GM19193 (cell line): ENCODE data around the gene TSC1.
A peak's percentile ranks its signal among the peaks of the same experiment; 100 is the strongest.

ENCODE experiments used
- POLR2A ChIP-seq: IDR thresholded peaks from 4 replicates; pipeline ENCODE4 v1.6.1; 2011; ENCODE audit not compliant: insufficient read depth, insufficient read length; ENCODE audit errors: extremely low read depth

The TSC1 gene

DNA sequence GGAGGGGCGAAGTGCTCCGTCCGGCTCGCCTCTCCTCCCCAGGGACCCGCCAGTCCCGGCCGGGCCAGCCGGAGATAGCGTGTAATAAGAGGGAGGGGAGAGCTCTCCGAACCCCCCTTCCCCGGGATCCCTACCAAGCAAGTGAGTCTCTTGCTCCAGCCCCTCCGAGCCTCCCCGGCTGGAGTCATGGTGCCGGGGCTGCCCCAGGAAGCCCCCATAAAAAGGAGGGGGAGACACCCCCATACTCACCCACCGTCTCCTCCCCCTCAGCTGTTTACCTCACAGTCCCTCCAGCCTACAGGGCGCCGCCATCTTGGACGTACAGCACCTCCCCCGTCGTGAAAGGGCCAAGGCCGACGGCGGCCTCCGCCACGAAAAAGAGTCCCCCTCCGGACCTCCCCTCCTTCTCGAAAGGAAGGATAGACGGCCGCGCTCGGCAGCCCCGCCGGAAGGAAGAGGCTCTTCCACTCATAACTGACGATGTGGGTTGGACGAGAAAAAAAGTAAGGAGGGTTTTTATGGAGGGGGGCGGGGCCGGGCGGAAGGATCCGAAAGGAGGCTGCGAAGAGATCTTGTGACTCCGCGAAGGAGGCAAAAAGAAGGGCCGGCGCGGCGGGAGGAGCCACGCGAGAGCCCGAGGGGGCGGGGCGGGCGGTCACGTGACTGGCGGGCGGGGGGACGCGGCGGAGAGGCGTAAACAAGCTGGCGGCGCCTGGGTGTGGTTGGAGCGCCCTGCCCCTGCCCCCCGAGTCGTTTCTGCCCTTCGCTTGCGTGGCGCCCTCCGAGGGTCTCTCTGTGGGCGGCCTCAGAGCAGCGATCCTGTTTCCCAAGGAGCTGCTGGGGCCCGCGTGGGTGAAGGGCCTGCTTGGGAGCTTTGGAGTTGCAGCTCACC is at the start of gene TSC1:
TSC1 (minus strand) TSS at position 323 of the 892 bp plus-strand sequence. CDS start 15,744 bp downstream, outside the sequence.
- peak; percentile 77 for TF ChIP-seq POLR2A

DNA sequence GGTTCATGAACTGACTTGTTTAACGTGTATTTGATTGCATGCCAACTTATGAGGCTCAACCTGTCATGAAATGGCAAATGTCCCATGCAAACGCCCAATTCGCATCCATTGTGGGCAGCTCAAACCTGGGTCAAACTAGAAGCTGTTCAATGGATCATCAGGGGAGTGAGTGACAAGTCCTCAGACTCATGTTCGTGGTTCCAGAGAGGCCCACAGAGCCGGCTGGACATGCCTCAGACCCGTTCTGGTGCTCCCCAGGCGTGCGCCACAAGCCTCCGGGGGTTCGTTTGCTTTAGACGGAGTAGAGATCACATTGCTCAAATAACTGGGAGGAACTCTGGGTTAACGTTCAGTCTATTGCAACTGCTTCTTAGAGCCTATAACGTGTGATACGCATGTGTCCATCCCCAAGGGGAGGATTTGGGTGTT is 49.1 kb upstream of the TSC1 start:
- TF ChIP-seq POLR2A: no peak

DNA sequence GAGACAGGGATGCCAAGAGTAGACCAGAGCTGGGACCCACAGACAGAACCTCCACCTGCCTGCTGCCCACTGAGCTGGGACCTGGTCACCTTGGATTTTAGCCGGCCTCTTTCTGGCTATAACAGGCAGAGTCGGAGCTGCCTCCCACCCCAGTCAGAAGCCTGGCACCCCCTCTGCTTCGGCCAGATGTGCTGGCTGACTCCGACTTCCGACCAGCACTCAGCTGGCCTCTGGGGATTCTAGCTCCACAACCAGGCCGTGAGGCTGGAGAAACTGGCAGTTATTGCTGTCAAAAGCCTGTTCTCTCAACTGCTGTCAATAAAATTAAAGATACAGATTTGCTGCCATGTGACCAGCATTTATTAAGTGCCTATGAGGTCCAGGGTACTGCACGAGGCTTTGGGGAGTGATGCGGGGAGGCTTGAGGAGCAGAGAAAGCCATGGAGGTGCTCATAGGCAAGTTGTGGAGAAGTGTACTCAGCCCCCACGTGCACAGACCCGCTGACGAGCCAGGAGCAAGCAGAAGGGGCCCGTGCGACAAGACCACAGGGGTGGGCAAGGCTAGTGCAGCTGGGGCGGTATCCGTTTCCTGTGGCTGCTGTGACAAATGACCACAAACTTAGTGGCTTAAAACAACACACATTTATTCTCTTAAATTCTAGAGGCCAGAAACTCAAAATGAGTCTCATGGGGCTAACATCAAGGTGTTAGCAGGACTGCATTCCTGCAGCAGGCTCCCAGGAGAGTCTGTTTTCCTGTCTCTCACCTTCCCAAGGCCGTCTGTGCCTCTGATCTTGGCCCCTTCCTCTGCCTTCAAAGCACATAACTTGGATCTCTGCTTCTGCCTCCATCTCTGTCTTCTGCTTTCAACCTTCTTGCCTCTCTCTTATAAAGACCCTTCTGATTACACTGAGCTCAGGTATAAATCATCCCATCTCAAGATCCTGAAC is 47.2 kb upstream of the TSC1 start:
- TF ChIP-seq POLR2A: no peak

DNA sequence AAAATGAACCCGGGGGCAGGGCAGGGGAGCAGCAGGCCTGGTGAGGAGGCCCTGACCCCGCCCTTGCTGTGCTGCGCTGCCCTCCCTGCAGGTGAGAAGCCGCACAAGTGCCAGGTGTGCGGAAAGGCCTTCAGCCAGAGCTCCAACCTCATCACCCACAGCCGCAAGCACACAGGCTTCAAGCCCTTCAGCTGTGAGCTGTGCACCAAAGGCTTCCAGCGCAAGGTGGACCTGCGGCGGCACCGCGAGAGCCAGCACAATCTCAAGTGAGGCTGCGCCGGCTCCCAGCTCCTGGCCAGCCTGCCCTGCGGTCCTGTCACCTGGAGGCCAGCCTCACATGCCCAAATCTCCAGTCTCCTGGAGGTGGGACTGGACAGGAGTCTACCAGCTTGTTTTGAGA is 46.4 kb upstream of the TSC1 start:
- TF ChIP-seq POLR2A: no peak

DNA sequence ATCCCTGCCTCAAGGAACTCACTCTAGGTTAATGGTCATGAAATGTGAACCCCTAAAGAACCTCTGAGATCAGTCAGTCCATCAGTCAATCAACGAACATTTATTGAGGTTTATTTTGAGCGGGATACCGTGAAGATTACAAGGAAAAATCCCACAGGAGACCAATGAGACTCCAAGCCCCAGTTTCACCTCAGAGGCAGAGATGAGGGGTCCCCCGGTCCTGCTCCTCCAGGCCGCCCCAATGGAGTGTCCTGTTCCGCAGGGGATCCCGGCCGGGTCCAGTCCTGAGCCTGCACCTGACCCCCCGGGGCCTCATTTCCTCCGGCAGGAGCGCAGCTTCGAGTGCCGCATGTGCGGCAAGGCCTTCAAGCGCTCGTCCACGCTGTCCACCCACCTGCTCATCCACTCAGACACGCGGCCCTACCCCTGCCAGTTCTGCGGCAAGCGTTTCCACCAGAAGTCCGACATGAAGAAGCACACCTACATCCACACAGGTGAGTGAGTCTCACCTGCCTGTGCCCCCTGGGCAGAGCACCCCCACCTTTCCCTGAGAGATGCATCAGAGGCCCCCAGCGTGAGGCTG is 45.1 kb upstream of the TSC1 start:
- TF ChIP-seq POLR2A: no peak

DNA sequence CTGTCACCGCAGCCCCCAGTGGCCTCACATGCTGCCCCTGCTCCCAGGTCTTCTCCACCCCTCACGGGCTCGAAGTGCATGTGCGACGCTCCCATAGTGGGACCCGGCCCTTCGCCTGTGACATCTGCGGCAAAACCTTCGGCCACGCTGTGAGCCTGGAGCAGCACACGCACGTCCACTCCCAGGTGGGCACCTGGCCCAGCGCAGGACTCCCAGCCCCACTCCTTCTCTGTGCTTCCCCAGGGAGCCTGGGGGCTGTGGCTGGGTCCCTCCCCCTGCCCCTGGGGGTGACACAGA is 44.5 kb upstream of the TSC1 start:
- no peak for TF ChIP-seq POLR2A

DNA sequence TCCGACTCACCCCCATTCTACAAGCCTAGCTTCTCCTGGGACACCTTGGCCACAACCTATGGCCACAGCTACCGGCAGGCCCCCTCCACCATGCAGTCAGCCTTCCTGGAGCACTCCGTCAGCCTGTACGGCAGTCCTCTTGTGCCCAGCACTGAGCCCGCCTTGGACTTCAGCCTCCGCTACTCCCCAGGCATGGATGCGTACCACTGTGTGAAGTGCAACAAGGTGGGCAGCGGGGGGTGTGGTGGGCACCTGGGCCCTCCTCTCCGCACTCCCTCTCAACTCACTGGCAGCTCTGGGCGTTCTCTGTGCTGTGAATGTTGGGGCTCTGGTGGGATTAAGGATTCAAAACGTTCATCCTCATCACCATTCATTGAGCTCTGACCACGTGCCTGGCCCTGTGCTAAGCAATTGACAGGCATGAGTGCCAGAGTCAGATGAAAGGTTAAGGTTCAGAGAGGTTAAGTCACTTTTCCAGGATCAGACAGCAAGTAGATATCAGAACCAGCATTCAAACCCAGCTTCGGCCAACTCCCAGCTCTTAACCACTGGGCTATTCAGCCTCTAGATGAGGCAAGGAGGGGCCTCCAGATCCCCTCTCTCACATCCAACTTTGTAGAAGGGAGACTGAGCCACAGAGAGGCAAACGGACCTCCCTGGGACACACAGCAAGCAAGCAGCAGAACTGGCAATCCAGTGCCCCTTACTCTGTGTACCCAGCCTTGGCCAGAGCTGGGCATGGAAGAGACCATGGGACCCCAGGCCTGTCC is 44.0 kb upstream of the TSC1 start:
- TF ChIP-seq POLR2A: no peak

DNA sequence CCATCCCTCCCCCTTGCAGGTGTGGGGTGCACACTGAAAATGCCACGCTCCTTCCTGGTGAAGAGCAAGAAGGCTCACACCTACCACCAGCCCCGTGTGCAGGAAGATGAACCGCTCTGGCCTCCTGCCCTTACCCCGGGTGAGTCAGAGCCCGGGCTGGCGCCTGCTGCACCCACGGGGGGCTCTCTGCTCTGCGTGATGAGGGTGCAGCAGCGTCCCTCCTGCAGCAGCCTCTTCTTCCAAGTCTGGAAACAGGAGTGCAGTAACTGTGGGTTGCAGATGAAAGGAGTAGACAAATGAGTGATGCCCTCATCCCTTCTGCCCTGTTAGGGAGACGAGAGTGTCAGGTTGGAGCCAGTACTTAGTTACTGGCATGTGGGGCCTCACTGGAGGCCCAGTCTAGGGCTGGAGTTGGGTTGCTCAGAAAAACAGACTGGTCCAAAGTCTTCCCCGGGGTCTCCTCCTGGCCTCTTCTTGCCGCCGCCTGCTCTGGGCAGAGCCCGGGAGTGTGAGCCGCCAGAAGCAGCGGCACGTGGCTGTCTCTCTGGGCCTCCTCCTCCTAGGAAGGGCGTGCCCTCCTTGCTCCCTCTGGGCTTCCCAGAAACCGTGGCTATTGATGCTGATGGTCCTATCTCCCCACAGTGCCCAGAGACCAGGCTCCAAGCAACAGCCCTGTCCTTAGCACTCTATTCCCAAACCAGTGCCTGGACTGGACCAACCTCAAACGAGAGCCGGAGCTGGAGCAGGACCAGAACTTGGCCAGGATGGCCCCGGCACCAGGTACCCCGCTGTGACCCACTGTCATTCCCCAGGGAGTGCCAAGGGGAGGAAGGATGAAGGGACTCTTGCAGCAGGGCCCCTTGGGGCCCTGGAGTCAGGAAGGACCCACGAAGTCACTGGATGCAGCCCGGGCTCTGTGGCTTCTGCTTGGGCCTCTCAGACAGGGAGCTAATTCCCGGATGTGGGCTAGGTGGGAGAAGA is 42.5 kb upstream of the TSC1 start:
- TF ChIP-seq POLR2A: no peak

DNA sequence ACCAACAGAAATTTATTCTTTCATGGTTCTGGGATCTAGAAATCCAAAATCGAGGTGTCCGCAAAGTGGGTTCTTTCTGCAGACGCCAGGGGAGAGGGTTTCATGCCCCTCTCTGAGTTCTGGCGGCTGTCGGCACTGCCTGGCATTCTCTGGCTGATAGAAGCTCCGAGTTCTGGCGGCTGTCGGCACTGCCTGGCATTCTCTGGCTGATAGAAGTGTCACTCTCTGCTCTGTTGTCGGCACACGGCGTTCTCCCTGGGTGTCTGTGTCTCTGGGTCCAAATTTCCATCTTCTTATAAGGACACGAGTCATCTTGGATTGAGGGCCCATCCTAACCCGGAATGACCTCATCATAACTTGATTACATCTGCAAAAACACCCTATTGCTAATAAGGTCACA is 41.7 kb upstream of the TSC1 start:
- no peak for TF ChIP-seq POLR2A

DNA sequence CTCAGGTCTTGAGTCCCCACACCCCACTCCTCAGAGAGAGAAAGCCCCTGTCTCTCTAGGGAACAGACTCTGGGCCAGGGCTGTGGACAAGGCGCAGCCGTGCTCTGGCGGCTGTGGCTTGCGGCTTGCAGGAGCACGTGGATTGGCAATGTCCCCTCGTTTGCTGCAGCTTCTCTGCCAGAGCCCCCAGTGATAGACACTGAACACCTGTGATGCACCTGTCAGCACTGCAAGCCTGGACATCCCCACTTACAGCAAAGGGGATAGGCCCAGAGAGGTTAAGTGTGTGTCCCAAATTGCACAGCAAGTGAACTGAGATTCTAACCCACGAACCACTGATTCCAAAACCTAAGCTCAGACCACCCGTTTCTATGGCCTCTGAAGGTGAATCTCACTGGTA is 41.1 kb upstream of the TSC1 start:
- TF ChIP-seq POLR2A: no peak

DNA sequence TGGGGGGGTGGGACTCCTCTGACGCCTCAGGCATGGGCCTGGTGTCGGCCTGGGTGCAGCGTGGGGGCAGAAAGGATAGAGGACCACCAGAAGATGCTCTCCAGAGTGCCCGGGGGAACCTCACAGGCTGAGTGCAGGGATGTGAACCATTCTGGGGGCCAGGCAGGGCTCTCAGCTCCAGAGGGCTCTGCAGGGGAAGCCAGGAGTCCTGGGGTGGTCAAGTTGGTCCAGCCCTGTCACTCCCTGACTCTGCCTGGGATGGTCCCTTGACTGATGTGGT is 40.6 kb upstream of the TSC1 start:
- no peak for TF ChIP-seq POLR2A

DNA sequence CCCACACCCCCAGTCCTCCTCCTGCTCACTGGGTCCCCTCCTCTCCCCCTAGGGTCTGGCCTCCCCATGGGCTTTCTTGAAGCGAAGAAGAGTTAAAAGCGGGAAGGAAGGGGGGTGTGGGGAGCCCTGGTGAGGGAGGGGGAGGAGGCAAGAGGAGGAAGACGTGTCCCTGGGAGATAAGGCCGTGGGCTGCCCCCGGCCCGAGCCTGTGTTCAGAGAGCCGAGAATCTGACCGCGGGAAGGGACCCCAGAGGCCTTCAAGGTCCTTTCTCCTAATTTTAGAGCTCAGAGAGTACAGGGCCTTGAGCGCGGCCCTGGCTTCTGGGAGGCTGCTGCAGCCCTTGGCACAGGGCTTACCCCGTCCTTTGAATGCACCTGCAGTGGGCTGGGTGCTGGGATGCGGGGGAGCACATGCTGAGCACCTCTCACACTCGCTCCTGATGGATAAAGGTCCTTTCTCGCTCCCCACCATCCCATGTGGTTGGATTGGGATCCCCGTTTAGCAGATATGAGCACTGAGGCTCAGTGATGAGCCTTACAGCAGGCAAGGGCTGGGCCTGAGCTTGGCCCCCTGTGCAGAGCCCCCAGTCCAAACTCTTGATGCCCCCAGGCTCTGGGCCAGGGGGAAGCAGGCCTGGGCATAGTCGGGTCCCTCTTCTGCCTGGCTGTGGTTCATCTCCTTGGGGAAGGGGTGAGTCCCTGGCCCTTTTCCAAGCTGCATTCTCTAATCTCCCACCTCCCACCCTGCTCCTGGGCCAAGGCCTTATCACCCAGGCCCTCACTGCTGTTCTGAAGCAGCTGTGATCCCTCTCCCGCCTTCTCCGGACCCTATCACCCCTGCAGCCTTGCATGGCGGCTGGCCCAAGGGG is 40.0 kb upstream of the TSC1 start:
- TF ChIP-seq POLR2A: no peak
